GM18502 (cell line): ENCODE results near the gene FBXW11.
"Not testable (repeated sequence)": the region's sequence is repeated elsewhere in the genome, so short reads cannot be mapped to it uniquely, and the experiment has no call there.

ENCODE experiments used
- ATAC-seq: cut with Tn5 transposase; IDR thresholded peaks from one replicate; pipeline ENCODE4 v1.9.1; 2021; ENCODE audit warnings: mild to moderate bottlenecking; ENCODE audit not compliant: unreplicated experiment, poor library complexity

Gene FBXW11

GRCh38 chr5:171924493-171925122 lies 81.8 kb downstream of the FBXW11 start:
- no peak for ATAC-seq

GRCh38 chr5:171920765-171921391 lies 85.6 kb downstream of the FBXW11 start:
- no peak for ATAC-seq

- ATAC-seq = not testable (repeated sequence)
Measured at GRCh38 chr5:171915700-171916099, 90.7 kb downstream of the FBXW11 start.

GRCh38 chr5:171914726-171915338 lies 91.6 kb downstream of the FBXW11 start:
- ATAC-seq = no peak

- ATAC-seq = no peak
Measured at GRCh38 chr5:171913987-171914273, 92.5 kb downstream of the FBXW11 start.

GRCh38 chr5:171911152-171911551 lies 95.3 kb downstream of the FBXW11 start:
- no peak for ATAC-seq

- ATAC-seq = no peak
Measured at GRCh38 chr5:171908638-171909037, 97.8 kb downstream of the FBXW11 start.

DNA sequence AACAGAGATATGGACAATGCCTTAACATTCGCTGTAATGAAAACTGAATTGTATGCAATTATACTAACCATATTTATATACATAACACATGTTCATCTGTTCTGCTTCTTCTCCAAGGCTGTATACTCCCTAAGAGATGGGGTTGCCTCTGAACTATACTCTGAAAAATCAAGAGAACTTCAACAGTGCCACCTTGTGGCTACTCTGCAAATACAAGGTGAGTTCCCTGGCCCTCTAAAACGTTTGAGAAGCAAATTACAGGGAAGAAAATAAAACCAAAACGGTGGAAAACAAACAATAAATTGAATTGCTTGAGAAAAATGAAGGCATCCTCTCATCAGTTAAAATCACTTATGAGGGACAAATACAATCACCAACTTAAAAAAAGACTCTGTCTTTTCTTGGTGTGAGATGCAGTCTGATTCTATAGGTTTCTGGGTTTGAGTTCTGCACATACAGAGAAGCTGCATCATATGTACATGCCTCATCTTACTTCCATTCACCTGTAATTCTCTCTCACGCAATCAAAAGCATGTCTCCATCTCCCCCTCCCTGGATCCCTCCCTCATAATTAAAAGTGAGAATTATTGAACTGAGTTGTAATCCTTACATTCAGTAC lies 98.6 kb downstream of the FBXW11 start:
- ATAC-seq = peak; percentile 65

- peak; percentile 45 for ATAC-seq
Measured at GRCh38 chr5:171906703-171907590, 99.5 kb downstream of the FBXW11 start.

- ATAC-seq = no peak
Measured at GRCh38 chr5:171906066-171906570, 100.3 kb downstream of the FBXW11 start.

DNA sequence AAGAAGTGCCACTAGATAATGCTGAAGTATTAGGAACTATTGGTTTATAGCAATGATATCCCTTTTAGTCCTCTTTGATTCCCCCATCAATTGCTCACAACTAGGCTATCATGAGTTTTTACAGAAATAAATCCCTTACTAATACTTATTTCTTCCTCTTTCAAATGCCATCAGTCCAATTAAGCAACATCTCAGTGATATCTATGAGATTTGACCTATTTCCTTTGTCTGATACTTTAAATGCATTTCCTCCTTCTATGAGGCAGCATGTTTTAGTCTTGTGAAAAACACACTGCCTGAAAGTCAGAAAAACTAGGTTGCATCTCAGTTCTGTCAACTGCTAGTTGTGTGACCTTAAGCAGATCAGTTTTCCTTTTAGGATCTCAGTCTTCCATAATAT lies 101.6 kb downstream of the FBXW11 start:
- no peak for ATAC-seq

DNA sequence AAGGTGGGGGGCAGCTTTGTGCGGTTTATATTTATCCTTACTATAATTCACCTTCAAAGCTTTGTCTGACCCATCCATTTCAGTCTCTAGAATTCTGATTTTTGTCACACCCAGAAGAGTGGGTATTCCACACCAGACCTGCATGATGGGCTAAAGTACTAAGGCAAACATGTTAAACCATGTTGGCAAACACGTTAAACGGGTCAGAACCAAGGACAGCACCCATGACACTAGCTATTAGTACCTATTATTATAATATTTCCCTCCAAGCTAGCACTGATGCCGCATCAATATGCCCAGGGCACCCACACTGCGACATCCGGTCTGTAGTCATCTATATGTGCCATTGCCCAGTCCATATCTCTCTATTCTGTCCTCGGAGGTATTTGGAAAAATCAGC lies 104.7 kb downstream of the FBXW11 start:
- no peak for ATAC-seq

- ATAC-seq = no peak
Measured at GRCh38 chr5:171899792-171900191, 106.6 kb downstream of the FBXW11 start.

GRCh38 chr5:171898879-171899278 lies 107.6 kb downstream of the FBXW11 start:
- no peak for ATAC-seq

DNA sequence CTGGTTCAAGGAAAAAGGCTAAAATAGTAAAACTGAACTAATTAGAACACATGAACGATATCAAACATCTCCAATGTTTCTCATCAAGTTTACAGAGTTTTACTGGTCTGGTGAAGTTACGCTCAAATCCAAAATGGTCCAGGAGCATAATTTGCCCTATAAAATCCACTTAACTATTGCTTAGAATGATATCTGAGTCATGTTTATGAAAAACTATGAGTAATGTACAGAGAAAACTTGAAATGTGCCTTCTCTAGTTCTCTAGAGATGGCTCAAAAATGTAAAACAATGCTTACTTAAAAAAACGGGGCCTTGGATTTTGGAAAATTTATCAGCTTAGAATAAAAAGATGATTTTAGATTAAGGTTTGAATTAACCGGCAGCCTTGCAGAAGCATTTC lies 108.1 kb downstream of the FBXW11 start:
- ATAC-seq = no peak

GRCh38 chr5:171897231-171897630 lies 109.2 kb downstream of the FBXW11 start:
- no peak for ATAC-seq

GRCh38 chr5:171895081-171895480 lies 111.4 kb downstream of the FBXW11 start:
- ATAC-seq = no peak

- no peak for ATAC-seq
Measured at GRCh38 chr5:171893290-171893886, 113.0 kb downstream of the FBXW11 start.

GRCh38 chr5:171891595-171891994 lies 114.8 kb downstream of the FBXW11 start:
- ATAC-seq = no peak

DNA sequence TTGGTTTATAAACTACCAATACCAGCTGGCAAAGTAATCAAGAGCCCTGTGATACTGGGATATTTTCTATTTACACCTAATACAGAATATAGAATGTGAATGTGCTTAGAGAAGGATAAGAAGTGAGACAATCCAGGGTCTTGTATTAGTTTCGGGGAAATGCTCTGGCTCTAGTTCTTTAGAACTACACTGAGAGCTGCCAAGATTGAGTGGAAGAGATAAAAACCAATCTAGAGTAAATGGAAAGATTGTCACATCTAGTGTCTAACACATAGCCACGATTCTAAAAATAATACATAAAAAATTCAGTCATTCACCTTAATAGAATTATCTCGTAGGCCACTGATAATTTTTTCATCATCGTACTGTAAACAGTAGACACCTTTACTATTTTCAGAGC lies 115.3 kb downstream of the FBXW11 start:
- no peak for ATAC-seq
